ENCODE results near the gene GLRX.

The GLRX gene

DNA sequence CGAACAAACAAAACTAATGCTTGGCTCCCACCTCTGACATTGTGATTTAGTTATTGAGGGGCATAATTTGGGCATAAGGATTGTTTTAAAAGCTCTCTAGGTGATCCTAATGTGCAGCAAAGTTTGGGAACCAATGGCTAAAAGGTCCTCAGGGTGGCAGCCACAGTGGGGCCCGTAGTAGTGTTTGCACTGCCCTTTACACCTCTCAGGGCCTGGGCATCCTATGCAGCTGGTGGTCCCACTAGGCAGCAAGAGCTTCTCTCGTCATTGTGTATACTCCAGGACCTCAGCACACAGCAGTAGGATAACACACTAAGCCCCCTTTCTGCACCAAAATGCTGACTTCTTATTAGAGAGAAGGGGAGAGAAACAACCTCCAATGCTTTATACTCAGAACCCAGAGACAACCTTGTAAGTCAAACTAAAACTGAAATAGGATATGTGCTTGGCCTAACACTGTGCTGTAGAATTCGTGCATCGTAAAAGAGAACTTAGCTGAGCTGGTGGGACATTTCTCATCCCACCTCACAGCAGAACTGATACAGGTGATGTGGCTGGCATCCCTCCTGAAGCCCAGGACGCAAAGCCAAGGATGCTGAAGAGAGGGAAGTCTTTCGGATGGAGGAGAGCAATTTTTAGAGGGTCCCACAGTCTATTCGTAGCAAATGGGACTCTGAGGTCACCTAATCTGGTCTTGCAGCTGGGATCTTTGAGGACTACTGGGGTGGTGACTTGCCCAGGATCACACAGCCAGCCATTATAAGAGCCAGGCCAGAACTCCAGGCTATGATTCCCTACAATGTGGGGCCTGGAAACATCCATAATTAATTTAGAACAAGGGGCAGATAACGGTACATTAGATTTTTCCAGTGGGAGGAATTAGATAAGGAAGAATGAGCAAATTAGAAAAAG lies 1.2 kb downstream of the GLRX start:
- H3K9ac ChIP-seq (ENCODE audit: low read length), result peak overlapping the region; percentile 93
- no peaks in the 10 kb centered on the region for H3K9me3 ChIP-seq (ENCODE audit: control insufficient read depth, low read length)
- peak overlapping the region; percentile 8 to 58 for H3K14ac ChIP-seq (ENCODE audit: low read length in 2 of 2)
- peaks cover 4 to 35% of the 10 kb centered on the region in 2 experiments for H3K36me3 ChIP-seq (ENCODE audit: control insufficient read depth in 1 of 2, insufficient read depth in 2 of 2, low read depth in 1 of 2, low read length in 2 of 2)
- no peaks in the 10 kb centered on the region for H3K27me3 ChIP-seq (ENCODE audit: control insufficient read depth in 1 of 2, insufficient read depth in 1 of 2, low read length in 2 of 2)
- peaks cover 29% of the 10 kb centered on the region for H3K4me1 ChIP-seq (ENCODE audit: control insufficient read depth, insufficient read depth, low read depth, low read length)
- peak overlapping the region; percentile 66 for H3K4me2 ChIP-seq (ENCODE audit: low read length, poor library complexity, severe bottlenecking)
- H2BK120ac ChIP-seq (ENCODE audit: low read depth, low read length), result no peak overlapping the region
- H3K79me1 ChIP-seq (replicated peaks; ENCODE audit: low read length, poor library complexity, severe bottlenecking), result peaks cover 1% of the 10 kb centered on the region
- 60% methylated on average over 6 of the region's 9 CpGs for WGBS
- H3K4me3 ChIP-seq (ENCODE audit: insufficient read depth in 1 of 2, low read depth in 1 of 2, low read length in 2 of 2), result peak overlapping the region; percentile 60 to 89
- H3K27ac ChIP-seq (ENCODE audit: low read length, poor library complexity, severe bottlenecking), result peak overlapping the region; percentile 3
- no peak overlapping the region for H2BK15ac ChIP-seq (ENCODE audit: low read depth, poor library complexity, severe bottlenecking)
- H4K91ac ChIP-seq (ENCODE audit: low read length), result no peak overlapping the region
- H2AK5ac ChIP-seq (ENCODE audit: low read length, severe bottlenecking), result no peak overlapping the region
- H4K8ac ChIP-seq (ENCODE audit: low read length), result peak overlapping the region; percentile 5
- peak overlapping the region in 1 of 2 experiments; percentile 69 for H3K18ac ChIP-seq (ENCODE audit: low read depth in 1 of 2, low read length in 2 of 2)
- no peak overlapping the region for H2AFZ ChIP-seq (ENCODE audit: low read depth, low read length)
- peak overlapping the region in 1 of 2 experiments; percentile 46 for H3K4ac ChIP-seq (ENCODE audit: low read depth in 1 of 2, low read length in 2 of 2)
- peak overlapping the region in 1 of 2 experiments; percentile 44 for H2BK12ac ChIP-seq (ENCODE audit: low read length in 2 of 2)
- no peak for DNase-seq
- no peak overlapping the region for H3K23ac ChIP-seq (ENCODE audit: low read length in 2 of 2)
- no peak overlapping the region for H2BK5ac ChIP-seq (ENCODE audit: low read depth, low read length, poor library complexity, severe bottlenecking)

GRCh38 chr5:95818181-95819147 lies 4.1 kb downstream of the GLRX start:
- 58% methylated on average over 12 of the region's 14 CpGs for WGBS
- Histone ChIP-seq H2BK120ac (ENCODE audit: low read depth, low read length) (no peak overlapping the region), H2AFZ (ENCODE audit: low read depth, low read length) (no peak overlapping the region), H3K9ac (ENCODE audit: low read length) (peak overlapping the region; percentile 62), H3K36me3 (ENCODE audit: control insufficient read depth in 1 of 2, insufficient read depth in 2 of 2, low read depth in 1 of 2, low read length in 2 of 2) (peaks cover 12 to 64% of the 10 kb centered on the region in 2 experiments), H3K27me3 (ENCODE audit: control insufficient read depth in 1 of 2, insufficient read depth in 1 of 2, low read length in 2 of 2) (no peaks in the 10 kb centered on the region), H3K4me3 (ENCODE audit: insufficient read depth in 1 of 2, low read depth in 1 of 2, low read length in 2 of 2) (peak overlapping the region in 1 of 2 experiments; percentile 89), H3K23ac (ENCODE audit: low read length in 2 of 2) (no peak overlapping the region), H2BK15ac (ENCODE audit: low read depth, poor library complexity, severe bottlenecking) (no peak overlapping the region), H3K14ac (ENCODE audit: low read length in 2 of 2) (no peak overlapping the region), H3K18ac (ENCODE audit: low read depth in 1 of 2, low read length in 2 of 2) (peak overlapping the region in 1 of 2 experiments; percentile 83), H2BK12ac (ENCODE audit: low read length in 2 of 2) (peak overlapping the region in 1 of 2 experiments; percentile 24), H2AK5ac (ENCODE audit: low read length, severe bottlenecking) (peak overlapping the region; percentile 77), H3K4ac (ENCODE audit: low read depth in 1 of 2, low read length in 2 of 2) (peak overlapping the region in 1 of 2 experiments; percentile 69), H4K91ac (ENCODE audit: low read length) (peak overlapping the region; percentile 1), H3K9me3 (ENCODE audit: control insufficient read depth, low read length) (no peaks in the 10 kb centered on the region), H3K4me1 (ENCODE audit: control insufficient read depth, insufficient read depth, low read depth, low read length) (peaks cover 25% of the 10 kb centered on the region), H2BK5ac (ENCODE audit: low read depth, low read length, poor library complexity, severe bottlenecking) (no peak overlapping the region), H3K27ac (ENCODE audit: low read length, poor library complexity, severe bottlenecking) (peak overlapping the region; percentile 77), H4K8ac (ENCODE audit: low read length) (peak overlapping the region; percentile 55), H3K4me2 (ENCODE audit: low read length, poor library complexity, severe bottlenecking) (peak overlapping the region; percentile 77), H3K79me1 (replicated peaks; ENCODE audit: low read length, poor library complexity, severe bottlenecking) (peaks cover 8% of the 10 kb centered on the region)
- DNase-seq, result no peak

GRCh38 chr5:95817430-95817829 lies 5.1 kb downstream of the GLRX start:
- Histone ChIP-seq H4K91ac (ENCODE audit: low read length) (no peak overlapping the region), H2AFZ (ENCODE audit: low read depth, low read length) (no peak overlapping the region), H2BK15ac (ENCODE audit: low read depth, poor library complexity, severe bottlenecking) (no peak overlapping the region), H3K4ac (ENCODE audit: low read depth in 1 of 2, low read length in 2 of 2) (peak overlapping the region in 1 of 2 experiments; percentile 7), H2BK120ac (ENCODE audit: low read depth, low read length) (no peak overlapping the region), H3K27me3 (ENCODE audit: control insufficient read depth in 1 of 2, insufficient read depth in 1 of 2, low read length in 2 of 2) (no peaks in the 10 kb centered on the region), H4K8ac (ENCODE audit: low read length) (no peak overlapping the region), H3K36me3 (ENCODE audit: control insufficient read depth in 1 of 2, insufficient read depth in 2 of 2, low read depth in 1 of 2, low read length in 2 of 2) (peaks cover 12 to 74% of the 10 kb centered on the region in 2 experiments), H3K4me1 (ENCODE audit: control insufficient read depth, insufficient read depth, low read depth, low read length) (peaks cover 22% of the 10 kb centered on the region), H3K79me1 (replicated peaks; ENCODE audit: low read length, poor library complexity, severe bottlenecking) (peaks cover 13% of the 10 kb centered on the region), H3K9me3 (ENCODE audit: control insufficient read depth, low read length) (no peaks in the 10 kb centered on the region), H2AK5ac (ENCODE audit: low read length, severe bottlenecking) (peak overlapping the region; percentile 74), H3K14ac (ENCODE audit: low read length in 2 of 2) (no peak overlapping the region), H2BK12ac (ENCODE audit: low read length in 2 of 2) (peak overlapping the region in 1 of 2 experiments; percentile 23), H3K4me2 (ENCODE audit: low read length, poor library complexity, severe bottlenecking) (peak overlapping the region; percentile 21), H3K4me3 (ENCODE audit: insufficient read depth in 1 of 2, low read depth in 1 of 2, low read length in 2 of 2) (peak overlapping the region in 1 of 2 experiments; percentile 89), H2BK5ac (ENCODE audit: low read depth, low read length, poor library complexity, severe bottlenecking) (no peak overlapping the region), H3K23ac (ENCODE audit: low read length in 2 of 2) (no peak overlapping the region), H3K18ac (ENCODE audit: low read depth in 1 of 2, low read length in 2 of 2) (no peak overlapping the region), H3K27ac (ENCODE audit: low read length, poor library complexity, severe bottlenecking) (peak overlapping the region; percentile 77), H3K9ac (ENCODE audit: low read length) (peak overlapping the region; percentile 62)
- 34% methylated on average over 12 of the region's 12 CpGs for WGBS
- peak; percentile 68 for DNase-seq

Measured in mesenchymal stem cell (in vitro differentiated cells and primary cell).